22Rv1 (cell line): ENCODE measurements around the gene COTL1.

Experiments
- ZFX ChIP-seq: fragments of 450-650 bp; IDR thresholded peaks from 2 replicates; pipeline ENCODE4 v1.6.1; 2017; ENCODE audit warnings: antibody characterized with exemption, borderline replicate concordance
- TF ChIP-seq, protein P1 (sequence below): fragments of 450-650 bp; IDR thresholded peaks from 2 replicates; pipeline ENCODE4 v1.5.1; 2017; ENCODE audit warnings: mild to moderate bottlenecking

DNA sequence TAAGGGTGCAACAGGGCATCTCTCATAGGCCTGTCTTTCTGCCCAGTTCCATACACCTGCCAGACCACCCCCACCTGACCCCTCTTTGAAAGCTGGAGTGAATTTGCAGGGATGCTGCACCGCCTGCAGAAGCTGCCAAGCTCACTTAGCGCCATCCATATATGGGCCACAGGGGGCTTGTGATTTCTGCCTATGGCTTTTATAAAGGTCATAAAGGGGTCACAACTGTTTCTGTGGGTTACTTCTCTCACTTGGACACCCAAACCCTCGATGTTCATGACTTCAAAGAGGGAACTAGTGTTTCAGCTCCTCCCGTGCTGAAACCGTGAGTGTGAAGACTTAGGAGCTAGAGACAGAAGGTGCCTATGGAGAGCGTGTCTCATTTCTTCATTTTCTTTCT is 89.6 kb downstream of the COTL1 start:
- TF ChIP-seq, protein P1, sequence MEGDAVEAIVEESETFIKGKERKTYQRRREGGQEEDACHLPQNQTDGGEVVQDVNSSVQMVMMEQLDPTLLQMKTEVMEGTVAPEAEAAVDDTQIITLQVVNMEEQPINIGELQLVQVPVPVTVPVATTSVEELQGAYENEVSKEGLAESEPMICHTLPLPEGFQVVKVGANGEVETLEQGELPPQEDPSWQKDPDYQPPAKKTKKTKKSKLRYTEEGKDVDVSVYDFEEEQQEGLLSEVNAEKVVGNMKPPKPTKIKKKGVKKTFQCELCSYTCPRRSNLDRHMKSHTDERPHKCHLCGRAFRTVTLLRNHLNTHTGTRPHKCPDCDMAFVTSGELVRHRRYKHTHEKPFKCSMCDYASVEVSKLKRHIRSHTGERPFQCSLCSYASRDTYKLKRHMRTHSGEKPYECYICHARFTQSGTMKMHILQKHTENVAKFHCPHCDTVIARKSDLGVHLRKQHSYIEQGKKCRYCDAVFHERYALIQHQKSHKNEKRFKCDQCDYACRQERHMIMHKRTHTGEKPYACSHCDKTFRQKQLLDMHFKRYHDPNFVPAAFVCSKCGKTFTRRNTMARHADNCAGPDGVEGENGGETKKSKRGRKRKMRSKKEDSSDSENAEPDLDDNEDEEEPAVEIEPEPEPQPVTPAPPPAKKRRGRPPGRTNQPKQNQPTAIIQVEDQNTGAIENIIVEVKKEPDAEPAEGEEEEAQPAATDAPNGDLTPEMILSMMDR = no peak
- no peak for TF ChIP-seq ZFX
